Activated CD8-positive, alpha-beta memory T cell treated with anti-CD3 and anti-CD28 coated beads, Interleukin-2, amount 50 U/mL, for 48 hours (primary cell): ENCODE measurements around the gene ZP3.
"Not testable (repeated sequence)": the region's sequence is repeated elsewhere in the genome, so short reads cannot be mapped to it uniquely, and the experiment has no call there.

ENCODE experiments used
- DNase-seq: peaks from one replicate; pipeline ENCODE4 v3.0.0-alpha.2; 2020

Gene ZP3

GRCh38 chr7:76424413-76425111, at the start of gene ZP3:
ZP3 (plus strand) TSS chr7:76424950; CDS start chr7:76424965, 15 bp downstream.
- DNase-seq: no peak

- DNase-seq: no peak
Observed at GRCh38 chr7:76375251-76375650, 49.5 kb upstream of the ZP3 start.

- no peak for DNase-seq
Observed at GRCh38 chr7:76377186-76377918, 47.4 kb upstream of the ZP3 start.

DNA sequence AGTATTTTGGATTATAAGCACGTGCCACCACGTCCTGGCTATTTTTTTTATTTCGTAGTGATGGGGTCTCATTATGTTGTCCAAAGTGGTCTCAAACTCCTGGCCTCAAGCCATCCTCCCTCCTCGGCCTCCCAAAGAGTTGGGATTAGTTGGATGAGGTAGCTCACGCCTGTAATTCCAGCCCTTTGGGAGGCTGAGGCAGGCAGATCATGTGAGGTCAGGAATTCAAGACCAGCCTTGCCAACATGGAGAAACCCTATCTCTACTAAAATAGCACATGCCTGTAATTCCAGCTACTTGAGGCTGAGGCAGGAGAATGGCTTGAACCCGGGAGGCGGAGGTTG, 44.2 kb upstream of the ZP3 start:
- no peak for DNase-seq

- no peak for DNase-seq
Observed at GRCh38 chr7:76381814-76382213, 42.9 kb upstream of the ZP3 start.

GRCh38 chr7:76383089-76383944, 41.4 kb upstream of the ZP3 start:
- DNase-seq: no peak

- no peak for DNase-seq
Observed at GRCh38 chr7:76386691-76387260, 38.0 kb upstream of the ZP3 start.

DNA sequence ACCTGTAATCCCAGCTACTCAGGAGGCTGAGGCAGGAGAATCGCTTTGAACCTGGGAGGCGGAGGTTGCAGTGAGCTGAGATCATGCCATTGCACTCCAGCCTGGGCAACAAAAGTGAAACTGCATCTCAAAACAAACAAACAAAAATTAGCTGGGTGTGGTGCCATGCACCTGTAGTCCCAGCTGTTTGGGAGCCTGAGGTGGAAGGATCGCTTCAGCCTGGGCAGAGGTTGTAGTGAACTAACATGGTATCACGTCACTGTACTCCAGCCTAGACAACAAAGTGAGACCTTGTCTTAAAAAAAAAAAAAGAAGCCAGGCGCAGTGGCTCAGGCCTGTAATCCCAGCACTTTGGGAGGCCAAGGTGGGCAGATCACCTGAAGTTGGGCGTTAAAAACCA, 37.0 kb upstream of the ZP3 start:
- not testable (repeated sequence) for DNase-seq

- no peak for DNase-seq
Observed at GRCh38 chr7:76390092-76390491, 34.7 kb upstream of the ZP3 start.

- no peak for DNase-seq
Observed at GRCh38 chr7:76392531-76393115, 32.1 kb upstream of the ZP3 start.

DNA sequence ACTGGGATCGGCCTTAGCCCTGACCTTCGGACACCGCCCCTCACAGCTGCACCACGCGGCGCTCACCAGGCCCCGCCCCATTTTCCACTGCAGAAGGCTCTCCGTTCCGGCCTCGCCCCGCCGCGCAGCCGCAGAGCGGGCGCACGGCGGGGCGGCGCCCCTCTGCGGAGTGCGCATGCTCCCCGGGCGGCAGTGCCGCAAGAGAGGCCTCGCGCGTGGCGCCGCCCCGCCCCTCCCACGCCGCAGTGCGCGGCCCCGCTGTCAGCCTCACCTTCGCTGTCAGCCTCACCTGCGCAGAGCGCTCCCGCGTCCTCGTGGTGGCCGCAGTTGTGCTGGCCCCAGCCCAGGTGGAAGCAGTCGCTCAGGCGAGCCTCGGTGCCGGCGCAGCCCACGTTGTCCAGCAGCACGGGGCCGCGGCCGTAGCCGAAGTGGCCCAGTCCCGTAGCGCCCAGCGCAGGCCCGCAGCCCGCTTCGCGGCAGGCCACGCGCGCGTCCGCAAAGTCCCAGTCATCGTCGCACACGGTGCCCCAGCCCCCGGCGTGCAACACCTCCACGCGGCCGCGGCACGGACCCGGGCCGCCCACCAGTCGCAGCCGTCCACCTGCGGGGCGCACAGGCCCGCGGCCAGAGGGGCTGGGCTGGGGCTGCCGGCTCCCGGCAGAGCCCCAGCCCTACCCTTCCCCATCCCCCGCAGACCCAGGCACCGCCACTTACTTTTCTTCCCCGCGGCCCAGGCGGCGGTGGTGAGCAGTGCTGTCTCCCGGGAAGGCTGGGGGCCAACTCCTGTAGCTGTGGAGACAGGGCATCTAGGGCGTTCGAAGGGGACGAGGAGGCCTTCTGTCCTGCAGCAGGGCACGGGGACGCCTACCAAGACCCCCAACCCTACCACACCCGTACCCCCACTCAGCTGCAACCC, 31.4 kb upstream of the ZP3 start:
- DNase-seq: peak; percentile 95

GRCh38 chr7:76394957-76395356, 29.8 kb upstream of the ZP3 start:
- no peak for DNase-seq

- not testable (repeated sequence) for DNase-seq
Observed at GRCh38 chr7:76395605-76395964, 29.2 kb upstream of the ZP3 start.

- no peak for DNase-seq
Observed at GRCh38 chr7:76395965-76396726, 28.6 kb upstream of the ZP3 start.

DNA sequence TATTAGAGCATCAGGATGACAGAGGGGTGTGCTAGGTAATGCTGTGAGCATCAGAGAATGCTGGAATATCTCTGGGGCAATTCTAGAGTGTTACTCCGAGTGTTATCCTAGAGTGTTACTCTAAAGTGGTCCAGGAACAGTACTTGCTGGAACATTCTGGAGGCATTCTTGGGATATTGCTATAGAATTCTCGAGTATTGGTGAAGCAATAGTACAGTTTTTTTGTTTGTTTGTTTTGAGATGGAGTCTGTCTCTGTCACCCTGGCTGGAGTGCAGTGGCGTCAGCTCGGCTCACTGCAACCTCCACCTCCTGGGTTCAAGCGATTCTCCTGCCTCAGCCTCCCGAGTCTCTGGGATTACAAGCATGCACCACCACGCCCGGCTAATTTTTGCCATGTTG, 27.9 kb upstream of the ZP3 start:
- DNase-seq: no peak

DNA sequence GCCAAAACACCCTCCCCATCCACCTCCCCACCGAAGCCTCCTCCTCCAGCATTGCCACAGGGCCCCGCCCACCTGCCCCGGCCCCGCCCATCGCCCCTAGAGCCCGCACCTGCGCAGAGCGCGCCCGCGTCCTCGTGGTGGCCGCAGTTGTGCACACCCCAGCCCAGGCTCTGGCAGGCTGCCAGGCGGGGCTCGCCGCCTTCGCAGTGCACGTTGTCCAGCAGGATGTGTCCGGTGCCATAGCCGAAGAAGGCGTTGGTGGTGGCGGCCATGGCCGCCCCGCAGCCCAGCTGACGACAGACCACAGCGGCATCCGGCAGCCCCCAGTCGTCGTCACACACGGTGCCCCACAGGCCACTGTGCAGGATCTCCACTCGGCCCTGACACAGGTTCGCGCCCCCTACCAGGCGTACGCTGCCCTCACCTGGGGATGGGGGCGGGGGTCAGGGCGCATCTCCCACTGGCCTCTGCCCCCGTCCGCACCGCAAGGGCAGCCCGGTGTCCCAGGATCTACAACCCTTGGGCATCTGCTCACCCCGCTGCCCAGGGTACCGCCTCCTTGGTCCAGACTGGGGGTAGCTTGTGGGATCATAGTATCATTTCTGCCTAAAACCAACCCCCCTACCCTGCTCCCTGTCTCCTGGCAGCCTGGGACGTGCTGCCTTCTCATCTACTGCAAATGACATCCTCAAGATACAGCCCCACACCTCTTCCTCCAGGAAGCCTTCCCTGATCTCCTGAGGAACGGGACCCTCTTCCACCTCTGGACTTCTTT, 27.2 kb upstream of the ZP3 start:
- peak; percentile 92 for DNase-seq

GRCh38 chr7:76400248-76400647, 24.5 kb upstream of the ZP3 start:
- DNase-seq: no peak

- not testable (repeated sequence) for DNase-seq
Observed at GRCh38 chr7:76403097-76403496, 21.7 kb upstream of the ZP3 start.

- no peak for DNase-seq
Observed at GRCh38 chr7:76403780-76404494, 20.8 kb upstream of the ZP3 start.

- no peak for DNase-seq
Observed at GRCh38 chr7:76405738-76406137, 19.0 kb upstream of the ZP3 start.
